Activated naive CD8-positive, alpha-beta T cell treated with anti-CD3 and anti-CD28 coated beads, Interleukin-2, amount 10 ng/mL, durations not matched to agents 7 days and 5 days (primary cell): ENCODE results near the gene SH3BP5. TPM values are rescaled to one million over a fixed set of nuclear protein-coding genes. Genes with fewer than 3 reads are reported as not detected.

ENCODE experiments used
- ATAC-seq: fragments of 150-1000 bp; cut with Tn5 transposase; one replicate; pipeline ENCODE4 v1.10.0; 2021; ENCODE audit warnings: low read depth, moderate library complexity
- POLR2A ChIA-PET: fragments of 350-600 bp; sonication (Branson Sonifier 250); formaldehyde crosslinking; loops from one replicate; lab custom pipeline; 2021; ENCODE audit warnings: antibody characterized with exemption; lab: Charles Lee
- DNase-seq: peaks from one replicate; pipeline ENCODE4 v3.0.0; 2021
- H3K27ac Mint-ChIP-seq: one replicate; pipeline ENCODE4 v1.8.0; 2022; ENCODE audit warnings: mild to moderate bottlenecking, mixed read lengths
- H3K27me3 Mint-ChIP-seq: one replicate; pipeline ENCODE4 v1.8.0; 2022; ENCODE audit warnings: mild to moderate bottlenecking, moderate library complexity, mixed read lengths
- H3K36me3 Mint-ChIP-seq: one replicate; pipeline ENCODE4 v1.8.0; 2021; ENCODE audit warnings: mild to moderate bottlenecking, mixed read lengths
- H3K4me1 Mint-ChIP-seq: one replicate; pipeline ENCODE4 v1.8.0; 2021; ENCODE audit warnings: mixed read lengths
- H3K4me3 Mint-ChIP-seq: one replicate; pipeline ENCODE4 v1.8.0; 2022; ENCODE audit warnings: mild to moderate bottlenecking, moderate library complexity, mixed read lengths
- H3K9me3 Mint-ChIP-seq: one replicate; pipeline ENCODE4 v1.8.0; 2021; ENCODE audit warnings: mixed read lengths
- total RNA-seq, 2 experiments: library from RNA; stranded (reverse); gene quantifications; one replicate each; pipeline ENCODE4 v1.2.3, GENCODE V29; 2021

Gene SH3BP5
- total RNA-seq, 2 experiments from 2014 or later, result 12.7 to 12.9 TPM

GRCh38 chr3:15256861-15257341, 75.5 kb downstream of the SH3BP5 start:
- Mint-ChIP-seq H3K36me3 (peaks cover 21% of the 10 kb centered on the region), H3K4me3 (no peak overlapping the region), H3K9me3 (no peaks in the 10 kb centered on the region), H3K27me3 (no peaks in the 10 kb centered on the region), H3K27ac (peak overlapping the region; percentile 13), H3K4me1 (peaks cover 7% of the 10 kb centered on the region)
- DNase-seq, result no peak
- ATAC-seq, result no peak
- POLR2A ChIA-PET, result no interaction called here

GRCh38 chr3:15255215-15255614, 77.2 kb downstream of the SH3BP5 start:
- DNase-seq, result no peak
- no peak for ATAC-seq
- POLR2A ChIA-PET, result no interaction called here
- no peak overlapping the region for H3K27ac Mint-ChIP-seq
- H3K27me3 Mint-ChIP-seq, result no peaks in the 10 kb centered on the region
- H3K9me3 Mint-ChIP-seq, result no peaks in the 10 kb centered on the region
- no peak overlapping the region for H3K4me3 Mint-ChIP-seq
- H3K4me1 Mint-ChIP-seq, result peaks cover 8% of the 10 kb centered on the region
- peaks cover 27% of the 10 kb centered on the region for H3K36me3 Mint-ChIP-seq

- peaks cover 21% of the 10 kb centered on the region for H3K36me3 Mint-ChIP-seq
- no peak overlapping the region for H3K4me3 Mint-ChIP-seq
- no peaks in the 10 kb centered on the region for H3K9me3 Mint-ChIP-seq
- peaks cover 8% of the 10 kb centered on the region for H3K4me1 Mint-ChIP-seq
- DNase-seq (no peak), ATAC-seq (no peak)
- no peak overlapping the region for H3K27ac Mint-ChIP-seq
- no peaks in the 10 kb centered on the region for H3K27me3 Mint-ChIP-seq
- POLR2A ChIA-PET, result no interaction called here
These were observed 79.2 kb downstream of the SH3BP5 start for GRCh38 chr3:15253023-15253697.

- H3K36me3 Mint-ChIP-seq, result peaks cover 25% of the 10 kb centered on the region
- no peaks in the 10 kb centered on the region for H3K9me3 Mint-ChIP-seq
- no peaks in the 10 kb centered on the region for H3K27me3 Mint-ChIP-seq
- no peak overlapping the region for H3K4me3 Mint-ChIP-seq
- POLR2A ChIA-PET, result no interaction called here
- DNase-seq (no peak), ATAC-seq (no peak)
- no peak overlapping the region for H3K27ac Mint-ChIP-seq
- H3K4me1 Mint-ChIP-seq, result peaks cover 8% of the 10 kb centered on the region
These were observed 86.2 kb downstream of the SH3BP5 start for GRCh38 chr3:15246186-15246585.

GRCh38 chr3:15243822-15244482, 88.4 kb downstream of the SH3BP5 start:
- Mint-ChIP-seq H3K36me3 (peaks cover 22% of the 10 kb centered on the region), H3K9me3 (no peaks in the 10 kb centered on the region), H3K27ac (no peak overlapping the region), H3K4me1 (peaks cover 8% of the 10 kb centered on the region), H3K27me3 (no peaks in the 10 kb centered on the region), H3K4me3 (no peak overlapping the region)
- POLR2A ChIA-PET, result no interaction called here
- DNase-seq (no peak), ATAC-seq (no peak)

GRCh38 chr3:15241341-15241740, 91.0 kb downstream of the SH3BP5 start:
- Mint-ChIP-seq H3K4me3 (no peak overlapping the region), H3K9me3 (no peaks in the 10 kb centered on the region), H3K27ac (no peak overlapping the region), H3K27me3 (no peaks in the 10 kb centered on the region), H3K4me1 (peaks cover 10% of the 10 kb centered on the region), H3K36me3 (peaks cover 19% of the 10 kb centered on the region)
- POLR2A ChIA-PET, result no interaction called here
- ATAC-seq, result no peak
- DNase-seq, result no peak

- ATAC-seq (no peak), DNase-seq (no peak)
- Mint-ChIP-seq H3K4me1 (no peaks in the 10 kb centered on the region), H3K9me3 (no peaks in the 10 kb centered on the region), H3K4me3 (no peak overlapping the region), H3K36me3 (peaks cover 7% of the 10 kb centered on the region), H3K27me3 (no peaks in the 10 kb centered on the region), H3K27ac (no peak overlapping the region)
- POLR2A ChIA-PET, result interaction anchor here (0.7 kb wide), 2 partner anchors 9 to 329 kb away, joined by 6 read pairs; no protein-coding TSS in a partner anchor
These were observed 103.1 kb downstream of the SH3BP5 start for GRCh38 chr3:15229262-15229661.

GRCh38 chr3:15228147-15228546, 104.2 kb downstream of the SH3BP5 start:
- no peak for DNase-seq
- no peaks in the 10 kb centered on the region for H3K27me3 Mint-ChIP-seq
- no peaks in the 10 kb centered on the region for H3K9me3 Mint-ChIP-seq
- no peak overlapping the region for H3K27ac Mint-ChIP-seq
- H3K36me3 Mint-ChIP-seq, result peaks cover 8% of the 10 kb centered on the region
- no peak overlapping the region for H3K4me3 Mint-ChIP-seq
- POLR2A ChIA-PET, result no interaction called here
- ATAC-seq, result no peak
- no peaks in the 10 kb centered on the region for H3K4me1 Mint-ChIP-seq

GRCh38 chr3:15223685-15224572, 108.5 kb downstream of the SH3BP5 start:
- H3K27me3 Mint-ChIP-seq, result no peaks in the 10 kb centered on the region
- ATAC-seq (no peak), DNase-seq (no peak)
- POLR2A ChIA-PET, result no interaction called here
- H3K27ac Mint-ChIP-seq, result no peak overlapping the region
- H3K36me3 Mint-ChIP-seq, result peaks cover 21% of the 10 kb centered on the region
- H3K4me1 Mint-ChIP-seq, result no peaks in the 10 kb centered on the region
- no peak overlapping the region for H3K4me3 Mint-ChIP-seq
- H3K9me3 Mint-ChIP-seq, result no peaks in the 10 kb centered on the region

GRCh38 chr3:15221574-15222217, 110.7 kb downstream of the SH3BP5 start:
- H3K4me3 Mint-ChIP-seq, result no peak overlapping the region
- POLR2A ChIA-PET, result no interaction called here
- H3K36me3 Mint-ChIP-seq, result peaks cover 36% of the 10 kb centered on the region
- no peak for DNase-seq
- H3K9me3 Mint-ChIP-seq, result no peaks in the 10 kb centered on the region
- H3K27ac Mint-ChIP-seq, result no peak overlapping the region
- no peaks in the 10 kb centered on the region for H3K27me3 Mint-ChIP-seq
- no peaks in the 10 kb centered on the region for H3K4me1 Mint-ChIP-seq
- no peak for ATAC-seq

- no peaks in the 10 kb centered on the region for H3K4me1 Mint-ChIP-seq
- DNase-seq (no peak), ATAC-seq (no peak)
- POLR2A ChIA-PET, result no interaction called here
- H3K4me3 Mint-ChIP-seq, result no peak overlapping the region
- H3K36me3 Mint-ChIP-seq, result peaks cover 40% of the 10 kb centered on the region
- H3K27ac Mint-ChIP-seq, result no peak overlapping the region
- no peaks in the 10 kb centered on the region for H3K9me3 Mint-ChIP-seq
- H3K27me3 Mint-ChIP-seq, result no peaks in the 10 kb centered on the region
These were observed 111.7 kb downstream of the SH3BP5 start for GRCh38 chr3:15220661-15221060.

GRCh38 chr3:15220056-15220455, 112.3 kb downstream of the SH3BP5 start:
- Mint-ChIP-seq H3K4me3 (no peak overlapping the region), H3K27me3 (no peaks in the 10 kb centered on the region), H3K27ac (no peak overlapping the region), H3K4me1 (no peaks in the 10 kb centered on the region), H3K36me3 (peaks cover 42% of the 10 kb centered on the region), H3K9me3 (no peaks in the 10 kb centered on the region)
- no peak for DNase-seq
- POLR2A ChIA-PET, result interaction anchor here (0.5 to 0.6 kb wide), 2 partner anchors 10 to 14 kb away, joined by 3 to 6 read pairs; partner anchors contain the start of gene CAPN7
- no peak for ATAC-seq

- no peak for DNase-seq
These were observed 113.7 kb downstream of the SH3BP5 start for GRCh38 chr3:15218689-15219088.

More at GRCh38 chr3:15218689-15219088, 113.7 kb downstream of the SH3BP5 start:
- H3K27ac Mint-ChIP-seq, result no peak overlapping the region
- H3K4me3 Mint-ChIP-seq, result no peak overlapping the region
- no peak for ATAC-seq
- H3K36me3 Mint-ChIP-seq, result peaks cover 46% of the 10 kb centered on the region
- H3K9me3 Mint-ChIP-seq, result no peaks in the 10 kb centered on the region
- POLR2A ChIA-PET, result no interaction called here
- H3K4me1 Mint-ChIP-seq, result no peaks in the 10 kb centered on the region
- no peaks in the 10 kb centered on the region for H3K27me3 Mint-ChIP-seq
